ENCODE results near the gene ORAI2. TPM values are rescaled to one million over a fixed set of nuclear protein-coding genes. Genes with fewer than 3 reads are reported as not detected.

The ORAI2 gene
- polyA plus RNA-seq, 1 of the 3 experiments (the other 2 are of a cell fraction): 85.8 TPM

DNA sequence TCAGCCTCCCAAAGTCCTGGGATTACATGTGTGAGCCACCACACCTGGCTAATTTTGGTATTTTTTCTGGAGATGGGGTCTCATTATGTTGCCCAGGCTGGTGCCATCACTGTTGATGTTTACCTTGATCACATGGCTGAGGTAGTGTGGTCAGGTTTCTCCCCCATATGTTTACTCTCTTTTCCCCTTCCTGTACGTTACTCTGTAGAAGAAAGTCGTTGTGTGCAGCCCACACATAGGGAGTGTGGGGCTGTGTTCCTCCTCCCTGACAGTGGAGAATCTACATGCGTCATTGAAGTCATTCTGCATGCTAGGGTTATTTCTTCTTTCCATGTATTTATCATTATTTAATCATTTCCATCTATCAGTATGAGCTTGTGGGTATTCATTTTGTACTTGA lies 16.3 kb upstream of the ORAI2 start:
- H4K20me1 ChIP-seq (ENCODE audit: insufficient read depth): peaks cover 10% of the 10 kb centered on the region
- no peaks in the 10 kb centered on the region for H3F3A ChIP-seq (replicated peaks; ENCODE audit: insufficient read depth)

More for the DNA sequence above, 16.3 kb upstream of the ORAI2 start:
- peaks cover 54 to 73% of the 10 kb centered on the region in 2 experiments for H3K36me3 ChIP-seq (replicated peaks in 1 of 2; ENCODE audit: control insufficient read depth in 1 of 2, insufficient read depth in 2 of 2, low read length in 1 of 2)
- POLR2A ChIA-PET: interaction anchor here (0.6 kb wide), 1 partner anchor 229 kb away, joined by 3 read pairs; no protein-coding TSS in a partner anchor
- no peak overlapping the region for H3K9ac ChIP-seq
- no peak overlapping the region for H3K4me3 ChIP-seq (ENCODE audit: low read depth in 2 of 2, low read length in 1 of 2)
- H3K9me3 ChIP-seq: no peaks in the 10 kb centered on the region
- TF ChIP-seq, protein P1, sequence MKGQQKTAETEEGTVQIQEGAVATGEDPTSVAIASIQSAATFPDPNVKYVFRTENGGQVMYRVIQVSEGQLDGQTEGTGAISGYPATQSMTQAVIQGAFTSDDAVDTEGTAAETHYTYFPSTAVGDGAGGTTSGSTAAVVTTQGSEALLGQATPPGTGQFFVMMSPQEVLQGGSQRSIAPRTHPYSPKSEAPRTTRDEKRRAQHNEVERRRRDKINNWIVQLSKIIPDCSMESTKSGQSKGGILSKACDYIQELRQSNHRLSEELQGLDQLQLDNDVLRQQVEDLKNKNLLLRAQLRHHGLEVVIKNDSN (IDR thresholded peaks at IDR 0.05; ENCODE audit: borderline replicate concordance, low read depth): no peak
- TF ChIP-seq RXRA (IDR thresholded peaks at IDR 0.05; ENCODE audit: borderline replicate concordance, low read depth): no peak
- no peak for TF ChIP-seq FOXJ3 (CRISPR knock-in tag; IDR thresholded peaks at IDR 0.05)
- TF ChIP-seq GABPA (IDR thresholded peaks at IDR 0.05; ENCODE audit: low read depth): no peak
- no peak for TF ChIP-seq SIN3A (IDR thresholded peaks at IDR 0.05; ENCODE audit: borderline replicate concordance, low read depth, low read length)
- TF ChIP-seq, protein P2, sequence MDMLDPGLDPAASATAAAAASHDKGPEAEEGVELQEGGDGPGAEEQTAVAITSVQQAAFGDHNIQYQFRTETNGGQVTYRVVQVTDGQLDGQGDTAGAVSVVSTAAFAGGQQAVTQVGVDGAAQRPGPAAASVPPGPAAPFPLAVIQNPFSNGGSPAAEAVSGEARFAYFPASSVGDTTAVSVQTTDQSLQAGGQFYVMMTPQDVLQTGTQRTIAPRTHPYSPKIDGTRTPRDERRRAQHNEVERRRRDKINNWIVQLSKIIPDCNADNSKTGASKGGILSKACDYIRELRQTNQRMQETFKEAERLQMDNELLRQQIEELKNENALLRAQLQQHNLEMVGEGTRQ (IDR thresholded peaks at IDR 0.05; ENCODE audit: borderline replicate concordance, low read depth, low read length): no peak
- no peak for TF ChIP-seq RFX5 (IDR thresholded peaks at IDR 0.05; ENCODE audit: low read length)
- TF ChIP-seq, protein P3, sequence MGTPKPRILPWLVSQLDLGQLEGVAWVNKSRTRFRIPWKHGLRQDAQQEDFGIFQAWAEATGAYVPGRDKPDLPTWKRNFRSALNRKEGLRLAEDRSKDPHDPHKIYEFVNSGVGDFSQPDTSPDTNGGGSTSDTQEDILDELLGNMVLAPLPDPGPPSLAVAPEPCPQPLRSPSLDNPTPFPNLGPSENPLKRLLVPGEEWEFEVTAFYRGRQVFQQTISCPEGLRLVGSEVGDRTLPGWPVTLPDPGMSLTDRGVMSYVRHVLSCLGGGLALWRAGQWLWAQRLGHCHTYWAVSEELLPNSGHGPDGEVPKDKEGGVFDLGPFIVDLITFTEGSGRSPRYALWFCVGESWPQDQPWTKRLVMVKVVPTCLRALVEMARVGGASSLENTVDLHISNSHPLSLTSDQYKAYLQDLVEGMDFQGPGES (IDR thresholded peaks at IDR 0.05; ENCODE audit: low read depth, low read length): no peak
- no peak for TF ChIP-seq TAF1 (IDR thresholded peaks at IDR 0.05; ENCODE audit: borderline replicate concordance, low read depth, low read length)
- TF ChIP-seq, protein P4, sequence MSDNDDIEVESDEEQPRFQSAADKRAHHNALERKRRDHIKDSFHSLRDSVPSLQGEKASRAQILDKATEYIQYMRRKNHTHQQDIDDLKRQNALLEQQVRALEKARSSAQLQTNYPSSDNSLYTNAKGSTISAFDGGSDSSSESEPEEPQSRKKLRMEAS (IDR thresholded peaks at IDR 0.05; ENCODE audit: low read depth): no peak
- TF ChIP-seq, protein P5, sequence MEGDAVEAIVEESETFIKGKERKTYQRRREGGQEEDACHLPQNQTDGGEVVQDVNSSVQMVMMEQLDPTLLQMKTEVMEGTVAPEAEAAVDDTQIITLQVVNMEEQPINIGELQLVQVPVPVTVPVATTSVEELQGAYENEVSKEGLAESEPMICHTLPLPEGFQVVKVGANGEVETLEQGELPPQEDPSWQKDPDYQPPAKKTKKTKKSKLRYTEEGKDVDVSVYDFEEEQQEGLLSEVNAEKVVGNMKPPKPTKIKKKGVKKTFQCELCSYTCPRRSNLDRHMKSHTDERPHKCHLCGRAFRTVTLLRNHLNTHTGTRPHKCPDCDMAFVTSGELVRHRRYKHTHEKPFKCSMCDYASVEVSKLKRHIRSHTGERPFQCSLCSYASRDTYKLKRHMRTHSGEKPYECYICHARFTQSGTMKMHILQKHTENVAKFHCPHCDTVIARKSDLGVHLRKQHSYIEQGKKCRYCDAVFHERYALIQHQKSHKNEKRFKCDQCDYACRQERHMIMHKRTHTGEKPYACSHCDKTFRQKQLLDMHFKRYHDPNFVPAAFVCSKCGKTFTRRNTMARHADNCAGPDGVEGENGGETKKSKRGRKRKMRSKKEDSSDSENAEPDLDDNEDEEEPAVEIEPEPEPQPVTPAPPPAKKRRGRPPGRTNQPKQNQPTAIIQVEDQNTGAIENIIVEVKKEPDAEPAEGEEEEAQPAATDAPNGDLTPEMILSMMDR (IDR thresholded peaks at IDR 0.05): no peak
- no peak for TF ChIP-seq FOSL2 (IDR thresholded peaks at IDR 0.05; ENCODE audit: borderline replicate concordance, low read depth)
- CTCF ChIA-PET: no interaction called here
- peaks cover 29% of the 10 kb centered on the region; the same call in 1 of the 2 replicates for H3K79me2 ChIP-seq (ENCODE audit: insufficient read depth)
- H3K27me3 ChIP-seq (ENCODE audit: insufficient read depth): no peaks in the 10 kb centered on the region
- no peak for DNase-seq
- H2AFZ ChIP-seq (ENCODE audit: low read depth): no peak overlapping the region
- 91% methylated on average over 3 of the region's 3 CpGs for WGBS (ENCODE audit: low lambda C conversion rate)
- H3K9me2 ChIP-seq: no peaks in the 10 kb centered on the region
- no peak overlapping the region for H3K4me2 ChIP-seq
- peaks cover 0 to 5% of the 10 kb centered on the region in 2 experiments; a peak in 1 of 4 replicates for H3K4me1 ChIP-seq (ENCODE audit: control insufficient read depth in 1 of 2, insufficient read depth in 2 of 2, low read depth in 1 of 2, low read length in 1 of 2)
- no peak overlapping the region for H3K27ac ChIP-seq (ENCODE audit: low read depth in 2 of 2, low read length in 1 of 2)

All from SK-N-SH (cell line).